D721Med (cell line): ENCODE data around the gene RTN3.

ENCODE experiments used
- DNase-seq: peaks from one replicate; pipeline ENCODE4 v3.0.0; 2011; ENCODE audit warnings: low spot score; ENCODE audit not compliant: insufficient read length
- FAIRE-seq: peaks from 2 replicates; lab custom pipeline; 2011; peaks lifted over from hg19 to GRCh38; lab: Jason Lieb, UNC
- CTCF ChIP-seq: IDR thresholded peaks from 2 replicates; pipeline ENCODE4 v1.5.1; 2012; ENCODE audit warnings: mild to moderate bottlenecking, control low read depth; ENCODE audit not compliant: insufficient read depth; ENCODE audit errors: missing control alignments

Gene RTN3

GRCh38 chr11:63705526-63705925 is 24.2 kb downstream of the RTN3 start:
- TF ChIP-seq CTCF: no peak
- FAIRE-seq (no peak), DNase-seq (no peak)

GRCh38 chr11:63708764-63709163 is 27.5 kb downstream of the RTN3 start:
- DNase-seq (no peak), FAIRE-seq (no peak)
- no peak for TF ChIP-seq CTCF

DNA sequence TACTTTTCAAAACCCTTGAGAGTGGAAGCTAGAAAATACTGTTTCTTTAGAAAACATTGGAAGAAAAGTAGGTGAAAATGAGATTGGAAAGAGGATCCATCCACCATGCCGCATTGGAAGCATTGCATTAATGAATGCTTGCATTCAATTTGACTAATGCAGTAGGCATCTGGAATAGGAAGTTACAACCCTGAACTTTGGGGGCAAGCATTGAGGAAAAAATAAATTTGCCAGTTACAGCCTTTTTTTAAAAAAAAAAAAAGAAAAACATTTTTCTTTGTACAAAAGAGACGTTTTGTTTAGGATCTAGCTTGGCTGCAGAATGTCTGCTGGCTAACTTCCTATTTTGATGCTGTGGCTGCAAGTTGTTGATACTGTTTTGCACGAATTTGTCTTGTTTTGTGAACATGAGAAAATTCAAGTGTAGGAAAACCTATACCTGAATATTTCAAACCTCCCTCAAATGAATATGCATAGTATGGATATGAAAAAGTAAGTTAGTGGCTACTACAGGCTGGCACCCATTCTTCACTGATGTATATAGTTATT is 28.1 kb downstream of the RTN3 start:
- no peak for TF ChIP-seq CTCF
- FAIRE-seq (no peak), DNase-seq (no peak)

- no peak for TF ChIP-seq CTCF
- no peak for FAIRE-seq
- DNase-seq: no peak
Observed at GRCh38 chr11:63710476-63711217, 29.3 kb downstream of the RTN3 start.

DNA sequence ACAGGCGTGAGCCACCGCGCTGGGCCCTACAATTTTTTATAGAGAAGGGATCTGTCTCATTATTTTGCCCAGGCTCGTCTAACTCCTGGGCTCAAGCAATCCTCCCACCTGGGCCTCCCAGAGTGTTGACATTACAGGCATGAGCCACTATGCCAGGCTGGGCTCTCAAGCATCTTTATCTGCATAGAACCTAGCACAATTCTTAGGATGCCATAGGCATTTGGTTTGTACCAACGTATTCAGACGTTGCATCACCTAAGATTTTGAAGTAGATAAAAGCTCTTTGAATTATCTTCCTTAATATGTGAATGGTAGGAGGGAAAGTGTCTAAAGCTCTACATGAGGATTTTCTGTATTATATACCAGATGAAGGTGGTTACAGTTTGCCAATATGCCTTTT is 30.5 kb downstream of the RTN3 start:
- no peak for TF ChIP-seq CTCF
- FAIRE-seq (no peak), DNase-seq (no peak)

DNA sequence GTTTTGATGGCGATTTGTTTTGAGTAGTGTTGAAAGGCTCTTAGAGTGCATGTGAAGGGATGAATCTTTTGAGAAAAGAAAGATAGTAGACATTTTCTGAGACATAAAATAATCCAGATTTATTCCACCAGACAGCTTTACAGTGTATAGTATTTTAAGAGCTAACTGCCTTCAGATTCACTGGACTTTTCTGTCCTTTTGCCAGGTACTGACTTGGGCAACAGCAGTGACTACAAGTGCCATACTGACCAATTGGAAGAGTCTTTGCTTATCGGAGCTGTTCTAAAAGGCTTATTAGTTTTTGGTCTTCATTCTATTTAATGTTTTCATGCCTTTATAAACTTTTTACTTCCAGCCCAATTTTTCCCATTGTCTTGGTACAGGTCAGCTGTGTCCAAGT is 32.5 kb downstream of the RTN3 start:
- no peak for DNase-seq
- TF ChIP-seq CTCF: no peak
- FAIRE-seq: no peak

- TF ChIP-seq CTCF: no peak
- FAIRE-seq: no peak
- DNase-seq: no peak
Observed at GRCh38 chr11:63716046-63716445, 34.7 kb downstream of the RTN3 start.
